Neural progenitor cell (in vitro differentiated cells): ENCODE measurements around the gene ATXN7L1. TPM values are rescaled to one million over a fixed set of nuclear protein-coding genes. Genes with fewer than 3 reads are reported as not detected.

Source experiments
- DNase-seq: peaks from one replicate; pipeline ENCODE4 v3.0.0-alpha.2; 2016; ENCODE audit warnings: low spot score
- H2AFZ ChIP-seq: fragments of 200-600 bp; sonication (generic); replicated peaks from 2 replicates; pipeline ENCODE4 v1.6.1; 2016; ENCODE audit warnings: antibody characterized with exemption
- H3F3A ChIP-seq: fragments of 200-600 bp; sonication (generic); 2 replicates; pipeline ENCODE4 v1.6.1; 2016; ENCODE audit warnings: antibody characterized with exemption, low read depth
- H3K27ac ChIP-seq: fragments of 200-600 bp; sonication (generic); 2 replicates; pipeline ENCODE4 v1.5.1; 2016; ENCODE audit warnings: mild to moderate bottlenecking
- H3K27me3 ChIP-seq: fragments of 200-600 bp; sonication (generic); 2 replicates; pipeline ENCODE4 v1.6.1; 2016; ENCODE audit warnings: mild to moderate bottlenecking, moderate library complexity
- H3K36me3 ChIP-seq: fragments of 200-600 bp; sonication (generic); 2 replicates; pipeline ENCODE4 v1.5.1; 2016
- H3K4me1 ChIP-seq: fragments of 200-600 bp; sonication (generic); 2 replicates; pipeline ENCODE4 v1.6.1; 2016; ENCODE audit warnings: mixed run types
- H3K4me2 ChIP-seq: fragments of 200-600 bp; sonication (generic); 2 replicates; pipeline ENCODE4 v1.6.1; 2016
- H3K4me3 ChIP-seq: fragments of 200-600 bp; sonication (generic); 2 replicates; pipeline ENCODE4 v1.5.1; 2016
- H3K79me2 ChIP-seq: fragments of 200-600 bp; sonication (generic); 2 replicates; pipeline ENCODE4 v1.6.1; 2016; ENCODE audit warnings: low read depth
- H3K9ac ChIP-seq: fragments of 200-600 bp; sonication (generic); 2 replicates; pipeline ENCODE4 v1.6.1; 2016
- H3K9me3 ChIP-seq: fragments of 200-600 bp; sonication (generic); 2 replicates; pipeline ENCODE4 v1.5.1; 2016; ENCODE audit warnings: low read depth
- H4K20me1 ChIP-seq: fragments of 200-600 bp; sonication (generic); 2 replicates; pipeline ENCODE4 v1.6.1; 2016; ENCODE audit warnings: low read depth
- H3K27ac Mint-ChIP-seq: 3 replicates; pipeline ENCODE4 v1.8.0; 2021; ENCODE audit warnings: mixed read lengths
- H3K27me3 Mint-ChIP-seq: 2 replicates; pipeline ENCODE4 v1.8.0; 2022; ENCODE audit warnings: low read depth, mild to moderate bottlenecking, inconsistent platforms, moderate library complexity, mixed read lengths; ENCODE audit not compliant: insufficient read depth
- H3K36me3 Mint-ChIP-seq: 3 replicates; pipeline ENCODE4 v1.8.0; 2021; ENCODE audit warnings: mixed read lengths
- H3K4me1 Mint-ChIP-seq: 3 replicates; pipeline ENCODE4 v1.8.0; 2021; ENCODE audit warnings: mixed read lengths
- H3K4me3 Mint-ChIP-seq: 3 replicates; pipeline ENCODE4 v1.8.0; 2021; ENCODE audit warnings: mild to moderate bottlenecking, moderate library complexity, mixed read lengths
- H3K9me3 Mint-ChIP-seq: 3 replicates; pipeline ENCODE4 v1.8.0; 2020; ENCODE audit warnings: mixed read lengths
- EZH2 ChIP-seq: fragments of 200-600 bp; sonication (generic); IDR thresholded peaks from 2 replicates; pipeline ENCODE4 v1.6.1; 2017; ENCODE audit warnings: antibody characterized with exemption, mild to moderate bottlenecking, moderate library complexity
- EZH2phosphoT487 ChIP-seq: fragments of 200-600 bp; sonication (generic); IDR thresholded peaks from 2 replicates; pipeline ENCODE4 v1.6.1; 2017; ENCODE audit warnings: antibody characterized with exemption
- total RNA-seq: library from RNA; depleted of rRNA; stranded (reverse); fragments of >200 nt; gene quantifications from 2 replicates; pipeline ENCODE4 v1.2.3, GENCODE V29; 2015; ENCODE audit warnings: low replicate concordance
- TF ChIP-seq, protein P1 (sequence below): fragments of 200-600 bp; sonication (generic); IDR thresholded peaks from 2 replicates; pipeline ENCODE4 v1.5.1; 2017; ENCODE audit warnings: antibody characterized with exemption, mild to moderate bottlenecking

Gene ATXN7L1
- total RNA-seq, 1 donor from 2014 or later: 5.9 TPM

DNA sequence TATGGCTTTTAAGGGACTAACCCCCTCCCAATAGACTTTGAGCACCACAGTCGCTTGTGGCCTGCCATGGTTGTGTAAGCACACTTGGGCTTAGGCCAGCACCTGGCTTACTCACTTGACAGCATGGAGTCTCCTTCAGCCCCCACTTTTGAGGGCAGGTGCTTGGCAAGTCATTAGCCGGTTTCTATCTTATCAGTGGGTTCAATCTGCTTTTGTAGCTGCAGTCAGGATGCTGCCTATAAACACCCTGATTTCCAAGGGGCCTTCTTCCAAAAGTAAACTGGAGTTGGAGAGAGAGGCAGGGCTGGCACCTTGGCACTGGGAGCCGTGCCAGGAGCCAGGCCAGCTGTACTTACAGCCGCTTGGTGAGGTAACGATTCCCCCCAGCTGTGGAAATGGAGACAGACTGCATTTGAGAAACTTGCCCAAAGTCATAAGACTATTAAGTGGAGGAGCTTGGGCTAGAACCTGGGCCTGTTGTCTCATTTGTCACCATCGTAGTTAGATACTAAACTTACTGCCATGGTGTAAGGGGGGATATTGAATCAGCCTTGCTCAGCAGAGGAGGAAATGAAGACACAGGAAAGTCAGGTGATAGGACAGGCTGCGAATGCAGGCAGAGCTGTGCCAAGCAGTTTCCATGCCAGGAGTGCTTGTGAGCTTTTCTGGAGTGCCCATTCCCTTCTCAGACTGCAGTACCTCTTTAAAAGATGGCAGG is 202.9 kb downstream of the ATXN7L1 start:
- no peaks in the 10 kb centered on the region for H3K36me3 ChIP-seq
- Mint-ChIP-seq H3K27me3 (peaks cover 2% of the 10 kb centered on the region), H3K36me3 (no peaks in the 10 kb centered on the region), H3K9me3 (no peaks in the 10 kb centered on the region), H3K4me1 (peaks cover 8% of the 10 kb centered on the region), H3K27ac (no peak overlapping the region), H3K4me3 (no peak overlapping the region)
- DNase-seq: no peak
- no peaks in the 10 kb centered on the region for H3F3A ChIP-seq
- H3K4me3 ChIP-seq: no peak overlapping the region
- no peak overlapping the region for H2AFZ ChIP-seq
- H3K27me3 ChIP-seq: no peaks in the 10 kb centered on the region
- H4K20me1 ChIP-seq: peaks cover 8% of the 10 kb centered on the region
- TF ChIP-seq EZH2: no peak
- TF ChIP-seq, protein P1, sequence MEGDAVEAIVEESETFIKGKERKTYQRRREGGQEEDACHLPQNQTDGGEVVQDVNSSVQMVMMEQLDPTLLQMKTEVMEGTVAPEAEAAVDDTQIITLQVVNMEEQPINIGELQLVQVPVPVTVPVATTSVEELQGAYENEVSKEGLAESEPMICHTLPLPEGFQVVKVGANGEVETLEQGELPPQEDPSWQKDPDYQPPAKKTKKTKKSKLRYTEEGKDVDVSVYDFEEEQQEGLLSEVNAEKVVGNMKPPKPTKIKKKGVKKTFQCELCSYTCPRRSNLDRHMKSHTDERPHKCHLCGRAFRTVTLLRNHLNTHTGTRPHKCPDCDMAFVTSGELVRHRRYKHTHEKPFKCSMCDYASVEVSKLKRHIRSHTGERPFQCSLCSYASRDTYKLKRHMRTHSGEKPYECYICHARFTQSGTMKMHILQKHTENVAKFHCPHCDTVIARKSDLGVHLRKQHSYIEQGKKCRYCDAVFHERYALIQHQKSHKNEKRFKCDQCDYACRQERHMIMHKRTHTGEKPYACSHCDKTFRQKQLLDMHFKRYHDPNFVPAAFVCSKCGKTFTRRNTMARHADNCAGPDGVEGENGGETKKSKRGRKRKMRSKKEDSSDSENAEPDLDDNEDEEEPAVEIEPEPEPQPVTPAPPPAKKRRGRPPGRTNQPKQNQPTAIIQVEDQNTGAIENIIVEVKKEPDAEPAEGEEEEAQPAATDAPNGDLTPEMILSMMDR: no peak
- TF ChIP-seq EZH2phosphoT487: no peak
- H3K9me3 ChIP-seq: no peaks in the 10 kb centered on the region
- H3K9ac ChIP-seq: no peak overlapping the region
- no peak overlapping the region for H3K27ac ChIP-seq
- no peaks in the 10 kb centered on the region for H3K4me1 ChIP-seq
- no peak overlapping the region for H3K4me2 ChIP-seq
- no peaks in the 10 kb centered on the region for H3K79me2 ChIP-seq

DNA sequence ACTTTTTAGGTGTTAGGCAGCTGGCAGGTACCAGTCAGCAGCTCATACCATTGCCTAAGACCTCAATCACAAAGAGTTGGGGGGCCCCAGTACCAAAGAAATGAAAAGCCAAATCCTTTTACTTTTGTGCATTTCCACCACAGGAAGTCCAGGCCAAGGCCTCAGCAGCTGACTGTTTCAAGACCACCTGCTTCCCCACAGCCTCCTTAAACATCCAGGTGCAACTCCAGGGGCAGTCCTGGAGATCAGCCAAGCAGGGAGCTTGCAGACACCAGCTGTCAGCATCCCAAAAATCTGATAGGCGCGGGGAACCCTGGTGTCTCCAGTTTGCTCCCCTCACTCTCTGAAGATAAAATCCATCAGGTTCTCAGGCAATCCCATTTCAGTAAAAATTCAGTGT is 203.6 kb downstream of the ATXN7L1 start:
- Histone ChIP-seq H3K36me3 (no peaks in the 10 kb centered on the region), H3K79me2 (no peaks in the 10 kb centered on the region), H3K4me2 (no peak overlapping the region), H3K9ac (no peak overlapping the region), H3K27ac (no peak overlapping the region), H4K20me1 (peaks cover 8% of the 10 kb centered on the region), H3K4me3 (no peak overlapping the region), H3K4me1 (no peaks in the 10 kb centered on the region), H3K27me3 (no peaks in the 10 kb centered on the region), H3K9me3 (no peaks in the 10 kb centered on the region), H2AFZ (no peak overlapping the region), H3F3A (no peaks in the 10 kb centered on the region)
- no peaks in the 10 kb centered on the region for H3K36me3 Mint-ChIP-seq
- peaks cover 8% of the 10 kb centered on the region for H3K4me1 Mint-ChIP-seq
- H3K27me3 Mint-ChIP-seq: peaks cover 2% of the 10 kb centered on the region
- no peak overlapping the region for H3K27ac Mint-ChIP-seq
- no peak for DNase-seq
- H3K9me3 Mint-ChIP-seq: no peaks in the 10 kb centered on the region
- TF ChIP-seq EZH2phosphoT487 (no peak), EZH2 (no peak)
- TF ChIP-seq, protein P1: no peak
- H3K4me3 Mint-ChIP-seq: no peak overlapping the region

DNA sequence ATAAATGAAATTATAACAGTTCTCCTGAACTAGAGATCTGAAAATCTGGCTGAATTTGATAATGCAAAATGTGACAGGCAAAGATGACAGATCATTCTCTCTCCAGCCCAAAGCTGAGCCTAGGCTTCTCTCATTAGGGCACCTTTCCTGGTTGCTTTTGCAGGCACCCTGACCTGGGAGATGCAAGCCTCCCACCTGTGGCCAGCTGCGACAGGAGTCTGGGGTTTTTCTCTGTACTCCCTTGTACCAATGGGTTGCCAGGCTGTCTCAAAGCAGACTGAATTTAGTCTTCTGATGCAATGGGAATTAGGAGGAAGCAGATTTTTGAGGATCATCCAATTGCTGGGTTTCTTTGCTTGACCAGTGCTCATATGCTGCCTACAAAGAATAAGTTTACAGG is 210.1 kb downstream of the ATXN7L1 start:
- Mint-ChIP-seq H3K4me3 (no peak overlapping the region), H3K27ac (no peak overlapping the region)

More for the DNA sequence above, 210.1 kb downstream of the ATXN7L1 start:
- Histone ChIP-seq H3K4me3 (no peak overlapping the region), H3K79me2 (no peaks in the 10 kb centered on the region), H4K20me1 (peaks cover 19% of the 10 kb centered on the region), H3F3A (peaks cover 4% of the 10 kb centered on the region), H3K36me3 (no peaks in the 10 kb centered on the region), H3K27ac (no peak overlapping the region), H3K9me3 (no peaks in the 10 kb centered on the region), H3K27me3 (no peaks in the 10 kb centered on the region), H2AFZ (no peak overlapping the region), H3K4me2 (no peak overlapping the region), H3K9ac (no peak overlapping the region), H3K4me1 (peaks cover 17% of the 10 kb centered on the region)
- peaks cover 6% of the 10 kb centered on the region for H3K36me3 Mint-ChIP-seq
- no peak for TF ChIP-seq EZH2phosphoT487
- no peak for TF ChIP-seq EZH2
- TF ChIP-seq, protein P1: no peak
- peaks cover 4% of the 10 kb centered on the region for H3K27me3 Mint-ChIP-seq
- no peaks in the 10 kb centered on the region for H3K9me3 Mint-ChIP-seq
- DNase-seq: no peak
- peaks cover 17% of the 10 kb centered on the region for H3K4me1 Mint-ChIP-seq
